Mesenchymal stem cell (in vitro differentiated cells and primary cell): ENCODE measurements around the gene ABHD2.

Source experiments
- DNase-seq: peaks from one replicate; pipeline ENCODE4 v3.0.0-alpha.2; 2013
- H2AFZ ChIP-seq: one replicate; pipeline ENCODE4 v1.6.1; 2013; ENCODE audit warnings: low read depth, mild to moderate bottlenecking, control low read depth, inconsistent platforms, low read length, moderate library complexity
- H2AK5ac ChIP-seq: 2 replicates; pipeline ENCODE4 v1.6.1; 2013; ENCODE audit warnings: low read length, moderate library complexity, mild to moderate bottlenecking, inconsistent platforms; ENCODE audit not compliant: severe bottlenecking
- H2BK120ac ChIP-seq: one replicate; pipeline ENCODE4 v1.6.1; 2013; ENCODE audit warnings: low read depth, mild to moderate bottlenecking, inconsistent platforms, low read length, moderate library complexity
- H2BK12ac ChIP-seq, 2 experiments: one replicate each; pipeline ENCODE4 v1.6.1; 2013; ENCODE audit warnings: inconsistent platforms in 2 of 2, low read length in 2 of 2, mild to moderate bottlenecking in 2 of 2, moderate library complexity in 2 of 2, control low read depth in 1 of 2
- H2BK15ac ChIP-seq: one replicate; pipeline ENCODE4 v1.6.1; 2013; ENCODE audit warnings: mild to moderate bottlenecking, low read depth, inconsistent platforms; ENCODE audit not compliant: poor library complexity, severe bottlenecking
- H2BK5ac ChIP-seq: 2 replicates; pipeline ENCODE4 v1.6.1; 2013; ENCODE audit warnings: low read depth, mild to moderate bottlenecking, low read length, control low read depth, inconsistent platforms; ENCODE audit not compliant: poor library complexity, severe bottlenecking
- H3K14ac ChIP-seq, 2 experiments: one replicate each; pipeline ENCODE4 v1.6.1; 2013; ENCODE audit warnings: inconsistent platforms in 2 of 2, low read length in 2 of 2, control low read depth in 1 of 2, mild to moderate bottlenecking in 1 of 2, moderate library complexity in 1 of 2
- H3K18ac ChIP-seq, 2 experiments: one replicate each; pipeline ENCODE4 v1.6.1; 2013; ENCODE audit warnings: inconsistent platforms in 2 of 2, low read length in 2 of 2, control low read depth in 1 of 2, low read depth in 1 of 2, mild to moderate bottlenecking in 1 of 2
- H3K23ac ChIP-seq, 2 experiments: one replicate each; pipeline ENCODE4 v1.6.1; 2013; ENCODE audit warnings: inconsistent platforms in 2 of 2, low read length in 2 of 2, mild to moderate bottlenecking in 2 of 2, moderate library complexity in 2 of 2, control low read depth in 1 of 2
- H3K27ac ChIP-seq: 2 replicates; pipeline ENCODE4 v1.5.1; 2013; ENCODE audit warnings: mild to moderate bottlenecking, moderate library complexity, low read length, control low read depth, inconsistent platforms; ENCODE audit not compliant: poor library complexity, severe bottlenecking
- H3K27me3 ChIP-seq, 2 experiments: 2 replicates each; pipeline versions ENCODE4 v1.6.1 to v1.7.0; 2013; ENCODE audit warnings: low read length in 2 of 2, mild to moderate bottlenecking in 2 of 2, moderate library complexity in 2 of 2, control low read depth in 1 of 2, inconsistent platforms in 1 of 2; ENCODE audit not compliant: control insufficient read depth in 1 of 2, insufficient read depth in 1 of 2
- H3K36me3 ChIP-seq, 2 experiments: 2 replicates each; pipeline versions ENCODE4 v1.6.1 to v1.7.0; 2013; ENCODE audit warnings: low read length in 2 of 2, control low read depth in 1 of 2, inconsistent platforms in 1 of 2, low read depth in 1 of 2, mild to moderate bottlenecking in 1 of 2; ENCODE audit not compliant: insufficient read depth in 2 of 2, control insufficient read depth in 1 of 2
- H3K4ac ChIP-seq, 2 experiments: one replicate each; pipeline ENCODE4 v1.6.1; 2013; ENCODE audit warnings: inconsistent platforms in 2 of 2, low read length in 2 of 2, mild to moderate bottlenecking in 2 of 2, moderate library complexity in 2 of 2, control low read depth in 1 of 2, low read depth in 1 of 2
- H3K4me1 ChIP-seq: 2 replicates; pipeline ENCODE4 v1.6.1; 2013; ENCODE audit warnings: low read depth, low read length, control low read depth; ENCODE audit not compliant: control insufficient read depth, insufficient read depth
- H3K4me2 ChIP-seq: 2 replicates; pipeline ENCODE4 v1.6.1; 2013; ENCODE audit warnings: low read length, mild to moderate bottlenecking, inconsistent platforms; ENCODE audit not compliant: poor library complexity, severe bottlenecking
- H3K4me3 ChIP-seq, 2 experiments: 2 replicates each; pipeline versions ENCODE4 v1.5.1 to v1.7.0; 2013; ENCODE audit warnings: low read length in 2 of 2, mild to moderate bottlenecking in 2 of 2, control low read depth in 1 of 2, low read depth in 1 of 2; ENCODE audit not compliant: insufficient read depth in 1 of 2
- H3K79me1 ChIP-seq: replicated peaks from 2 replicates; pipeline ENCODE4 v1.6.1; 2013; ENCODE audit warnings: mild to moderate bottlenecking, control low read depth, low read length, inconsistent platforms; ENCODE audit not compliant: poor library complexity, severe bottlenecking
- H3K9ac ChIP-seq: 2 replicates; pipeline ENCODE4 v1.7.0; 2013; ENCODE audit warnings: mild to moderate bottlenecking, low read length, moderate library complexity
- H3K9me3 ChIP-seq: 2 replicates; pipeline ENCODE4 v1.7.0; 2013; ENCODE audit warnings: mild to moderate bottlenecking, low read length; ENCODE audit not compliant: control insufficient read depth
- H4K8ac ChIP-seq: one replicate; pipeline ENCODE4 v1.6.1; 2013; ENCODE audit warnings: inconsistent platforms, mild to moderate bottlenecking, low read length, moderate library complexity
- H4K91ac ChIP-seq: one replicate; pipeline ENCODE4 v1.6.1; 2013; ENCODE audit warnings: mild to moderate bottlenecking, low read length, inconsistent platforms
- WGBS: methylation state at CpG from one replicate; pipeline ENCODE4 v1.1.7; 2013; ENCODE audit warnings: mixed read lengths; 5-methylcytosine and 5-hydroxymethylcytosine counted together

ABHD2 gene

GRCh38 chr15:89208256-89208655, 120.0 kb downstream of the ABHD2 start:
- no peak overlapping the region for H2BK15ac ChIP-seq
- no peak overlapping the region for H3K23ac ChIP-seq
- H2BK12ac ChIP-seq: no peak overlapping the region
- H3K36me3 ChIP-seq: no peaks in the 10 kb centered on the region
- H3K4me1 ChIP-seq: no peaks in the 10 kb centered on the region
- H4K91ac ChIP-seq: no peak overlapping the region
- H2AFZ ChIP-seq: no peak overlapping the region
- H3K14ac ChIP-seq: no peak overlapping the region
- H3K27me3 ChIP-seq: peaks cover 0 to 14% of the 10 kb centered on the region in 2 experiments
- H3K79me1 ChIP-seq: no peaks in the 10 kb centered on the region
- H3K4me2 ChIP-seq: no peak overlapping the region
- no peak overlapping the region for H3K4ac ChIP-seq
- no peaks in the 10 kb centered on the region for H3K9me3 ChIP-seq
- H2BK120ac ChIP-seq: no peak overlapping the region
- no peak overlapping the region for H3K18ac ChIP-seq
- H3K9ac ChIP-seq: no peak overlapping the region
- no peak overlapping the region for H3K27ac ChIP-seq
- H3K4me3 ChIP-seq: no peak overlapping the region
- no peak overlapping the region for H2AK5ac ChIP-seq
- no peak overlapping the region for H4K8ac ChIP-seq
- no peak overlapping the region for H2BK5ac ChIP-seq
- DNase-seq: no peak

GRCh38 chr15:89209057-89209456, 120.8 kb downstream of the ABHD2 start:
- H3K23ac ChIP-seq: no peak overlapping the region
- H2BK120ac ChIP-seq: no peak overlapping the region
- no peak overlapping the region for H3K4ac ChIP-seq
- no peaks in the 10 kb centered on the region for H3K9me3 ChIP-seq
- H3K27me3 ChIP-seq: peaks cover 0 to 9% of the 10 kb centered on the region in 2 experiments
- no peak overlapping the region for H2BK12ac ChIP-seq
- H2AFZ ChIP-seq: no peak overlapping the region
- no peak overlapping the region for H3K4me3 ChIP-seq
- no peak overlapping the region for H4K91ac ChIP-seq
- no peak overlapping the region for H2BK5ac ChIP-seq
- H3K9ac ChIP-seq: no peak overlapping the region
- H3K4me1 ChIP-seq: no peaks in the 10 kb centered on the region
- no peak overlapping the region for H3K4me2 ChIP-seq
- H2BK15ac ChIP-seq: no peak overlapping the region
- no peaks in the 10 kb centered on the region for H3K79me1 ChIP-seq
- no peak for DNase-seq
- no peak overlapping the region for H3K27ac ChIP-seq
- 76% methylated on average over 1 of the region's 1 CpG for WGBS
- no peak overlapping the region for H4K8ac ChIP-seq
- no peak overlapping the region for H3K14ac ChIP-seq
- H3K36me3 ChIP-seq: no peaks in the 10 kb centered on the region
- no peak overlapping the region for H3K18ac ChIP-seq
- no peak overlapping the region for H2AK5ac ChIP-seq

- Histone ChIP-seq H3K9ac (no peak overlapping the region), H4K91ac (no peak overlapping the region), H3K79me1 (no peaks in the 10 kb centered on the region), H2BK12ac (no peak overlapping the region), H3K27ac (no peak overlapping the region), H4K8ac (no peak overlapping the region), H3K27me3 (peaks cover 2 to 22% of the 10 kb centered on the region in 2 experiments), H2BK120ac (no peak overlapping the region), H3K23ac (no peak overlapping the region), H2BK15ac (no peak overlapping the region), H3K18ac (no peak overlapping the region), H2AFZ (no peak overlapping the region), H2BK5ac (no peak overlapping the region), H3K4ac (no peak overlapping the region), H3K4me3 (no peak overlapping the region), H3K14ac (no peak overlapping the region), H3K36me3 (no peaks in the 10 kb centered on the region), H2AK5ac (no peak overlapping the region), H3K4me2 (no peak overlapping the region), H3K9me3 (no peaks in the 10 kb centered on the region), H3K4me1 (no peaks in the 10 kb centered on the region)
- no peak for DNase-seq
- WGBS: 79% methylated on average over 5 of the region's 5 CpGs
Measured at GRCh38 chr15:89211678-89212170, 123.5 kb downstream of the ABHD2 start.

- no peak overlapping the region for H3K4me2 ChIP-seq
- no peak overlapping the region for H3K27ac ChIP-seq
- no peak overlapping the region for H2AFZ ChIP-seq
- WGBS: 62% methylated on average over 2 of the region's 2 CpGs
- H2BK15ac ChIP-seq: no peak overlapping the region
- H3K9me3 ChIP-seq: no peaks in the 10 kb centered on the region
- H3K4me1 ChIP-seq: no peaks in the 10 kb centered on the region
- H2BK5ac ChIP-seq: no peak overlapping the region
- H3K79me1 ChIP-seq: no peaks in the 10 kb centered on the region
- H2BK12ac ChIP-seq: no peak overlapping the region
- no peak overlapping the region for H3K18ac ChIP-seq
- H4K91ac ChIP-seq: no peak overlapping the region
- H2AK5ac ChIP-seq: no peak overlapping the region
- no peak overlapping the region for H3K4me3 ChIP-seq
- no peak for DNase-seq
- H4K8ac ChIP-seq: no peak overlapping the region
- H3K36me3 ChIP-seq: no peaks in the 10 kb centered on the region
- no peak overlapping the region for H3K14ac ChIP-seq
- no peak overlapping the region for H2BK120ac ChIP-seq
- H3K23ac ChIP-seq: no peak overlapping the region
- no peak overlapping the region for H3K9ac ChIP-seq
- no peak overlapping the region for H3K4ac ChIP-seq
- H3K27me3 ChIP-seq: peaks cover 40 to 61% of the 10 kb centered on the region in 2 experiments
Measured at GRCh38 chr15:89215627-89216026, 127.4 kb downstream of the ABHD2 start.
